HG02610 (cell line): ENCODE data around the gene TSPAN15.

Experiments used
- ATAC-seq: cut with Tn5 transposase; IDR thresholded peaks from one replicate; pipeline ENCODE4 v1.9.1; 2021; ENCODE audit warnings: mild to moderate bottlenecking, moderate library complexity; ENCODE audit not compliant: unreplicated experiment

TSPAN15 gene

GRCh38 chr10:69464401-69464800, 13.1 kb downstream of the TSPAN15 start:
- no peak for ATAC-seq

GRCh38 chr10:69464801-69465401, 13.6 kb downstream of the TSPAN15 start:
- ATAC-seq = no peak

- ATAC-seq = no peak
These were observed 14.3 kb downstream of the TSPAN15 start for GRCh38 chr10:69465457-69466157.

- no peak for ATAC-seq
These were observed 14.9 kb downstream of the TSPAN15 start for GRCh38 chr10:69466158-69466490.

- ATAC-seq = no peak
These were observed 15.4 kb downstream of the TSPAN15 start for GRCh38 chr10:69466689-69467088.

- no peak for ATAC-seq
These were observed 16.9 kb downstream of the TSPAN15 start for GRCh38 chr10:69467928-69468750.

- ATAC-seq = no peak
These were observed 17.5 kb downstream of the TSPAN15 start for GRCh38 chr10:69468751-69469089.

GRCh38 chr10:69469976-69470375, 18.7 kb downstream of the TSPAN15 start:
- no peak for ATAC-seq

- ATAC-seq = no peak
These were observed 19.5 kb downstream of the TSPAN15 start for GRCh38 chr10:69470463-69471384.

- no peak for ATAC-seq
These were observed 20.9 kb downstream of the TSPAN15 start for GRCh38 chr10:69472142-69472541.

- ATAC-seq = no peak
These were observed 21.3 kb downstream of the TSPAN15 start for GRCh38 chr10:69472544-69472943.

- ATAC-seq = no peak
These were observed 22.2 kb downstream of the TSPAN15 start for GRCh38 chr10:69473304-69473990.

GRCh38 chr10:69474742-69475432, 23.6 kb downstream of the TSPAN15 start:
- no peak for ATAC-seq

GRCh38 chr10:69475433-69475830, 24.2 kb downstream of the TSPAN15 start:
- ATAC-seq = no peak

GRCh38 chr10:69477968-69478597, 26.8 kb downstream of the TSPAN15 start:
- no peak for ATAC-seq

- ATAC-seq = no peak
These were observed 28.2 kb downstream of the TSPAN15 start for GRCh38 chr10:69479240-69480067.

GRCh38 chr10:69480068-69480412, 28.8 kb downstream of the TSPAN15 start:
- no peak for ATAC-seq

GRCh38 chr10:69481305-69481704, 30.0 kb downstream of the TSPAN15 start:
- ATAC-seq = no peak
